ENCODE data around the gene BCKDK. TPM values are rescaled to one million over a fixed set of nuclear protein-coding genes. Genes with fewer than 3 reads are reported as not detected.

BCKDK gene
- total RNA-seq, 1 experiment from 2014 or later = 57.0 TPM

DNA sequence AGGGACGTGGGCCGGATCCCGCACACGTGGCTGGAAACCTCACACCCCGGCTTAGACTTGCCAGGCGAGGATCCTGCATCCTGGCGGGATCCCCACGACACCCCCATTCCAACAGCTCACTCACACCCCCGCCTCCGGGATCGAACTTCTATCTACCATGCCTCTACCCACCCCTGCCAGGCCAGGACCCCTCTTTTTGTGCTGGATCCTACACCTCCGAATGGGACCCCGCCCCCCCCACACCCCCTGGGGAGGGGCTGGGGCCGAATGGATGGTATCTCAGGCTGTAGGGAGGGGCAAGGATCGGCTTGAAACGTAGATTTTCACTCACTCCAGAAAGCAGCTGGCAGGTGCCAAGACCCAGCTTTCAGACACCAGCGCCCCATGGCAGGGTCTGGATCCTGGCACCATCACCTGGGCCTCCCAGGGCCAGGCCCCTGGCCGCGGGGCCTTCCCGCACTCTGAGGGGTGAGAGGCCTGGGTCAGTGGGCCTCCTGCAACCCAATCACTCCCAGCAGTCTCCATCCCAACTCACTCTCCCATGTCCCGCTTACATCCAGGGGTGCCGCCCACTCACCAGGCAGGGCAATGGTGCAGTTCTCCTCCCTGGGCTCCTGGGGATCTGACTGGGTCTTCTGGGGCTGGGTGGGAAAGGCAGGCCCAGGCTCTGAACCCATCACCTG is 35.0 kb downstream of the BCKDK start:
- H3K27ac Mint-ChIP-seq = no peak overlapping the region
- Histone ChIP-seq H2BK120ac (ENCODE audit: low read depth, low read length, poor library complexity, severe bottlenecking) (no peak overlapping the region), H2AFZ (ENCODE audit: low read length) (no peak overlapping the region), H3K4me2 (ENCODE audit: insufficient read depth, insufficient read length, low read length) (no peak overlapping the region), H3T11ph (ENCODE audit: low read length) (no peak overlapping the region), H3K79me2 (ENCODE audit: insufficient read depth, low read length) (no peaks in the 10 kb centered on the region), H2BK5ac (ENCODE audit: insufficient read length, low read length) (no peak overlapping the region), H3K27me3 (ENCODE audit: insufficient read depth, low read length) (no peaks in the 10 kb centered on the region; the same call in 1 of the 2 replicates), H4K8ac (replicated peaks; ENCODE audit: insufficient read length, low read depth, low read length) (no peak overlapping the region), H2AK5ac (ENCODE audit: insufficient read length, low read length) (no peak overlapping the region), H3K18ac (ENCODE audit: insufficient read length, low read depth, low read length) (no peak overlapping the region), H3K23ac (ENCODE audit: insufficient read length, low read depth, low read length) (no peak overlapping the region), H3K23me2 (ENCODE audit: insufficient read length, low read depth, low read length, poor library complexity, severe bottlenecking) (peaks cover 3% of the 10 kb centered on the region), H3K4me1 (ENCODE audit: insufficient read depth, low read length) (peaks cover 4% of the 10 kb centered on the region), H3K56ac (ENCODE audit: insufficient read length, low read depth, low read length) (no peak overlapping the region), H3K9ac (ENCODE audit: extremely low read depth, insufficient read length, low read length) (no peak overlapping the region), H4K5ac (ENCODE audit: insufficient read length, low read depth, low read length) (no peak overlapping the region), H2BK20ac (ENCODE audit: low read depth, low read length, poor library complexity, severe bottlenecking) (no peak overlapping the region), H3K9me3 (ENCODE audit: control insufficient read depth, low read depth, low read length) (no peaks in the 10 kb centered on the region), H3K14ac (ENCODE audit: insufficient read depth, low read length) (peak overlapping the region; percentile 81; the same call in 1 of the 2 replicates), H2BK15ac (ENCODE audit: low read depth, low read length) (no peak overlapping the region; the same call in 1 of the 2 replicates), H3K79me1 (ENCODE audit: insufficient read depth, low read depth, low read length, poor library complexity, severe bottlenecking) (no peaks in the 10 kb centered on the region), H2BK12ac (ENCODE audit: insufficient read length, low read depth, low read length) (no peak overlapping the region), H4K20me1 (ENCODE audit: control insufficient read depth, insufficient read depth, insufficient read length) (no peaks in the 10 kb centered on the region), H3K4ac (ENCODE audit: low read depth, low read length) (no peak overlapping the region), H4K91ac (ENCODE audit: insufficient read length, low read depth, low read length) (no peak overlapping the region), H3K27ac (ENCODE audit: insufficient read length, low read depth, low read length) (no peak overlapping the region)
- no peak for DNase-seq
- peaks cover 27 to 48% of the 10 kb centered on the region in 2 experiments for H3K4me1 Mint-ChIP-seq
- no peaks in the 10 kb centered on the region; a peak in 1 of 5 replicates for H3K9me3 Mint-ChIP-seq
- WGBS (ENCODE audit: extremely low coverage, insufficient read length, low lambda C conversion rate) = no CpG with 5 or more reads among the region's 22 CpGs
- H3K4me3 Mint-ChIP-seq = peak overlapping the region in 1 of 2 experiments; percentile 24; a peak in 1 of 5 replicates
- H3K36me3 Mint-ChIP-seq (ENCODE audit: insufficient read depth in 1 of 3, low read depth in 3 of 3) = no peaks in the 10 kb centered on the region
- TF ChIP-seq CTCF (conservative IDR thresholded peaks at IDR 0.05) = no peak
- peaks cover 44% of the 10 kb centered on the region for H3K27me3 Mint-ChIP-seq (ENCODE audit: low read depth)

All from H9 (cell line).